Stimulated activated CD4-positive, alpha-beta T cell treated with anti-CD3 and anti-CD28 coated beads, Interleukin-4, amount 100 ng/mL, for 48 hours (primary cell): ENCODE results near the gene MYD88.

Experiments used
- DNase-seq, 2 donors: peaks; one replicate each; pipeline ENCODE4 v3.0.0-alpha.2; 2020; ENCODE audit warnings: low read depth in 2 of 2

The MYD88 gene

GRCh38 chr3:38138349-38139190, at the start of gene MYD88:
TSS of gene MYD88 (plus strand) at chr3:38138661. CDS start at chr3:38138701, 40 bp downstream.
- peak; percentile 76 to 79 for DNase-seq

GRCh38 chr3:38089163-38089562, 49.3 kb upstream of the MYD88 start:
- DNase-seq = no peak

- DNase-seq = no peak
Observed at GRCh38 chr3:38090453-38090852, 48.0 kb upstream of the MYD88 start.

GRCh38 chr3:38094999-38095398, 43.5 kb upstream of the MYD88 start:
- no peak for DNase-seq

- no peak for DNase-seq
Observed at GRCh38 chr3:38095669-38096483, 42.6 kb upstream of the MYD88 start.

- no peak for DNase-seq
Observed at GRCh38 chr3:38097446-38098375, 40.8 kb upstream of the MYD88 start.

- no peak for DNase-seq
Observed at GRCh38 chr3:38098376-38098723, 40.1 kb upstream of the MYD88 start.

GRCh38 chr3:38099518-38099917, 38.9 kb upstream of the MYD88 start:
- DNase-seq = no peak

- DNase-seq = no peak
Observed at GRCh38 chr3:38100498-38100897, 38.0 kb upstream of the MYD88 start.

GRCh38 chr3:38101811-38102443, 36.5 kb upstream of the MYD88 start:
- DNase-seq = no peak

GRCh38 chr3:38102444-38102814, 36.0 kb upstream of the MYD88 start:
- no peak for DNase-seq

GRCh38 chr3:38105525-38105924, 32.9 kb upstream of the MYD88 start:
- DNase-seq = no peak

GRCh38 chr3:38107911-38108648, 30.4 kb upstream of the MYD88 start:
- no peak for DNase-seq

GRCh38 chr3:38108649-38109579, 29.5 kb upstream of the MYD88 start:
- no peak for DNase-seq

- DNase-seq = no peak
Observed at GRCh38 chr3:38109580-38110313, 28.7 kb upstream of the MYD88 start.

GRCh38 chr3:38110314-38111050, 28.0 kb upstream of the MYD88 start:
- no peak for DNase-seq

GRCh38 chr3:38111201-38111600, 27.3 kb upstream of the MYD88 start:
- DNase-seq = no peak

GRCh38 chr3:38111696-38112377, 26.6 kb upstream of the MYD88 start:
- DNase-seq = no peak
